GM18868 (cell line): ENCODE data around the gene VEGFB.
A peak's percentile ranks its signal among the peaks of the same experiment; 100 is the strongest.

Experiments
- ATAC-seq: cut with Tn5 transposase; IDR thresholded peaks from one replicate; pipeline ENCODE4 v1.9.1; 2021; ENCODE audit warnings: mild to moderate bottlenecking, moderate library complexity; ENCODE audit not compliant: unreplicated experiment

Gene VEGFB

GRCh38 chr11:64258946-64259532 is 24.7 kb downstream of the VEGFB start:
- ATAC-seq: no peak

DNA sequence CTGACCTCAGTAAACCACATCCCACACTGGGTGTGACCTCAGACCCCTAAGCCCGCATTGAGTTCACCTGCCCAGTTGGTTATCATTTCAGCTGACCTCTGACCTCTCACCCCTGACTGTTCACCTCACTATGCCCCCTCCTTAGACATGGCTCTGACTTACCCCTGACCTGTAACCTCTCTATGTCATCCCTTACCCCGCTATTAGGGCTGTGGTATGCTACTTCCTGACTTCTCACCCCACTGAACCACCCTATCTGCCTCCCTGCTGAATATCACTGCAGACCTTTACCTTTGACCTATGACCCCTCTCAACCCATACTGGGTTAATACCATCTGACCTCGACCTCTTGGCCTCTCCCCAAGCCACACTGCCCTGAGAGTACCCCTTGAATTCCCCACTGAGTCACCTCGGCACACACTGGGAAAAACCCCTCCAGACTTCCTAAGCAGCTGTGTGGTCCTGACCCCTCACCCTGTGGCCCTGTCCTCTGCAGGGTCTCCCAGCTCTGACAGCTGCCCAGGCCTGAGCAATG is 25.2 kb downstream of the VEGFB start:
- ATAC-seq: no peak

DNA sequence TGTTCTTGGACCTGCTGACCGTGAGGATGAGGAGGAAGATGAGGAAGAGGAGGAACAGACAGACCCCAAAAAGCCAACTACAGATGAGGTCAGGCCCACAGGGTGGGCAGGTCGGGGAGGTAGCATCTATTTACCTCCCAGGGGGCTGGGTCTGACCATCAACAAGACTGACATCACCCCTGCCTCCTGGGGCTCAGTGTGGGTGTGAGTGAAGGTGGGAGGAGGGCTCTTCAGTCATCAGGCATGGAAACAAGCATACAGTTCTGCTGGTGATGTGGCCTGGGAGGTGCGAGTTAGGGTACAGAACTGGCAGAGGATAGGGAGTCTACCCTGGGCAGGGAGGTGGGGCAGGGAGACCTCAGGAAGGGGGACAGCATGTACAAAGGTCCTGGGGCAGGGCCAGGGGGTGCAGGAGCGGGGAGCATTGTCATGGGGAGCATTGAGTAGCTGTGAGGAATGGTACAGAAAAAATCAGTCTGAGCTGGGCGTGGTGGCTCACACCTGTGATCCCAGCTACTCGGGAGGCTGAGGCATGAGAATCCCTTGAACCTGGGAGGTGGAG is 25.8 kb downstream of the VEGFB start:
- no peak for ATAC-seq

DNA sequence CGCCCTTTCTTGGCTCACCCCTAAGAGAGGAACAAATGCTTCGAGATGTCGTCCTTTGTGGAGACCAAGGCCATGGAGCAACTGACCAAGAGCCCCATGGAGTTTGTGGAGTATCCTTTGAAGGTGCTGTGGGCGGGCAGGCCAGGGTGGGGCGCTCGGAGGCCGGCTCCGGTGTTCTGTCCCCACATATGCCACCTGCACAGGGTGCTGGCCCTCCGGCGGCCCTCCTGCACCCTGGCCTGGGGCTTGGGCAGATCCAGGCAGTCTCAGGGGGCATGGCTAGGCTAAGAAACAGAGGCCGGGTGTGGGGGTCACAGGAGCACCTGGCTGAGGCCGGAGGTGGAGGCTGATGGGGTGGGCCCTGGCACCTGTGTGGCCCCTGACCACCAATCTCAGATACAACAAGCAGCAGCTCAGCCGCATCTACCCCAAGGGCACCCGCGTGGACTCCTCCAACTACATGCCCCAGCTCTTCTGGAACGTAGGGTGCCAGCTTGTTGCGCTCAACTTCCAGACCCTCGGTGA is 27.2 kb downstream of the VEGFB start:
- no peak for ATAC-seq

GRCh38 chr11:64262271-64263002 is 28.1 kb downstream of the VEGFB start:
- ATAC-seq: no peak

DNA sequence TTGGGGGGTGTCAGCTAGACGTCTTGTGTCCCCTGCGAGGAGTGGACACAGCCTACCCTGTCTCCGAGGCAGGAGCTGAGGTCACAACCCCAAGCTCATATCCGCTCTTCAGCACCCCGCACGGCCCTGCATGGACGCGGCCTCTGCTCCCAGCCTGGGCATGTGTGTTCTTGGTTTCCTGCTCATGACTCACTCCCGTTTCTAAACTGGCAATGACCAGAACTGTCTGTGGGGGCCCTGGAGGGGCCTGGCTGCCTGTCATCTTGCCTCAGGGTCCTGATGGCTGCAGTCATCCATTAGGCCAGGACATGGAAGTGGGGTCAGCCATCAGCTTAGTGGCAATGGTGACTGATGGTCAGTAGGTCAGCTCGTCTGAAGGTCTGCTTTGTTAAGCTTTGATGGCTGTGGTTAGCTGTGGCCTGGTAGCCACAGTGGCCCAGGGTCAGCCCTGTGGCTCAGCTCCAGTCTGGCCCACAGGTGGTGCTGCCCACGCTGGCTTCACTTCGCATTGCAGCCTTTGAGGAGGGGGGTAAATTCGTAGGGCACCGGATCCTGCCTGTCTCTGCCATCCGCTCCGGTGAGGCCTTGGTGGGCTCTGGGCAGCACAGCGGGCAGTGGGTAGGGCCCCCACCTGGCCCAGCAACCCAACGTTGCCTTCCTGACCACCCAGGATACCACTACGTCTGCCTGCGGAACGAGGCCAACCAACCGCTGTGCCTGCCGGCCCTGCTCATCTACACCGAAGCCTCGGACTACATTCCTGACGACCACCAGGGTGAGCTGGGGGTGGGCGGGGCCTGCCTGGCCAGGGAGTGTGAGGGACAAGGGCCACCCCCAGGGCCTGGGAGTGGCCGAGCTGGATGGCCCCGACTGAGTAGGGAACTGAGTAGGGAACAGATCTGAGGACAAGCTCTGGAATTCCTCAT is 28.9 kb downstream of the VEGFB start:
- ATAC-seq: no peak

- ATAC-seq: no peak
Measured at GRCh38 chr11:64263947-64264317, 29.5 kb downstream of the VEGFB start.

DNA sequence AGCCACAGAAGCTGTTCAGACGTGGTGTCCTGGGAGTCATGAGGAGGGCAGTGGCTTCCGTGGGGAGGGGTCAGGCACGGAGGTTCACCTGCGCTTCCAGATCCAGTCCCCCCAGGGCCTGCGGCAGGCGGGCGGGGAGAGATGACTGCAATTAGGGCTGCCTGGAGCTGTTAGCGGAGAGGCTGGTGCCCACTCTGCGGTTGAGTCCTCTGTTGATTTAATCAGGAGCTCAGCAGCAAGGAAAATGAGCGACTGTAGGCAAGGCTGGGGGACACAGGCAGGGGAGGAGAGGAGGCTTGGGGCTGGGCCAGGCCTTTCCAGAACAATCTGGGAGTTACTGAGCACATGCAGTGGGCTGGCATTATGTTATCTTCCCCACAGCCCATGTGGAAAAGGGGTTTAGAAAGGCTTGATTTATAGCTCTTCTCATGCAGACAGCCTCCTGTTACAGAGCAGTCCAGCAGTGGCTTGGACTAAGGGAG is 30.0 kb downstream of the VEGFB start:
- ATAC-seq: no peak

GRCh38 chr11:64265176-64266160 is 31.1 kb downstream of the VEGFB start:
- ATAC-seq: no peak

- ATAC-seq: no peak
Measured at GRCh38 chr11:64266339-64266738, 32.0 kb downstream of the VEGFB start.

GRCh38 chr11:64267207-64267945 is 33.0 kb downstream of the VEGFB start:
- ATAC-seq: no peak

DNA sequence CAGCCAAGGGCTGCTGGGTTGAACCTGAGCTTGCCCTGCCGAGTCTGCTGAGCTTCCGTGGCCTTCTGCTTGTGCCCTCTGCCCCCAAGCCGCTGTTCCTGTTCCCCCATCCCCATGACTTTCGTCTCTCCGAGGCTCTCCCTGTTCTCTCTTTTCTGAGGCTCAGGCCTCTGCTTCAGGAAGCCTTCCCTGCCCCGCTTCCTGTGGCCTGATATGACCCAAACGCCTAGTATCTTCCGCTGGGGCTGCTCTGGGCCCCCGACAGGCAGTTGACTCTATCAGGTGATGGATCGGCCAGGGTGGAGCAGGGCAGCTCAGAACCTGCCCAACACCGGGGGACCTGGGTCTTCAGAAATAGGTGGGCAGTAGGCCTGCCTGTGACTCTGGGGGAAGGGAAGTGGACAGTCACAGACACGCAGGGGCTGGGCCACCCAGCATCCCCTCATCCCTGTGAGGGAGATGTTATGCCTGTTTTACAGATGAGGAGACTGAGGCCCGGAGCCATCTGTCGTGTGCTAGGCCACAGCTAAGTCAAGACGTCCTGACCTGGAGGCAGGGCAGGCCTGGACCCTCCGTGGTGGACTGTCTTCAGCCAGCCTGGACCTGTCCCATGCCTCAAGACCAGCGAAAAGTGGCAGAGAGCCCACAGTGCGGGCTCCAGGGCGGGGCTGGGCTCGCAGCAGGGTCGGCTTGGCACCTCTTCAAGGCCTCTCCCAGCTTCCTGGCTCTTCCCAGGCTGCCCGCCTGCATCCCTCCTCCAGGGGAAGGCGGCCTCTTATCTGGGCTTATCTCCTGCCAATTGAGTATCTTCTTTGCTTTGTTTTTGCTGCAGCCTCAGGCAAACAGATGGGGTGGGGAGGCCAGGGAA is 33.9 kb downstream of the VEGFB start:
- ATAC-seq: no peak

DNA sequence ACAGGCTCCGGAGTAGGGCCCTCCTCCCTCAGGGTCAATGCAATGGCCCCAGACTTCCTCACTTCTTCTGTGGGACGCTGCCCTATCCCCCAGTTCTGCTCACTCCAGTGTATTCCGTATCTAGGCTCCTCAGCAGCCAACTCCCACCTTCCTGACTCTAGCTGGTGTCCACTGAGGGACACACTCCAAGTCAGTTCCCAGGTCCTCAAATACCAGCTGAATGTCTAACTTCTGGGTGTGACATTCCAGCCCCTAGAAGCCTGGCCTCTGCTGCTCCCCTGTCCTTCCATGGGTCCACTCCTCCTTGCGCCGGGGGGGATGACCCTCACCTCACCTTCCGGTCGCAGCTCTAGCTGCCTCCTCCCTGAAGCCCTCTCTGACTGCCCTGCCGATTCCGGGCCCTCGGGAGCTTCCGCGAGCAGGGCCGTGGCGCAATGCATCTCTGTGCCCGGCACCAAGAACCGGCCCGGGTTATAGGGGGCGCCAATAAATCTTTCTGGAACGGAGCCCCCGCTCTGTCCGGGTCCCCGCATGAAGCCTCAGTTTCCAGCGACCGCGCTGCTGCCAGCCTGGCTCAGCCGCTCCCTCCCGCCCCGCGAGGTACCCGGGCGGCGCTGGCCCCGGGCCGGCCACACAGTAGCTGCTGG is 34.6 kb downstream of the VEGFB start:
- peak; percentile 10 for ATAC-seq

DNA sequence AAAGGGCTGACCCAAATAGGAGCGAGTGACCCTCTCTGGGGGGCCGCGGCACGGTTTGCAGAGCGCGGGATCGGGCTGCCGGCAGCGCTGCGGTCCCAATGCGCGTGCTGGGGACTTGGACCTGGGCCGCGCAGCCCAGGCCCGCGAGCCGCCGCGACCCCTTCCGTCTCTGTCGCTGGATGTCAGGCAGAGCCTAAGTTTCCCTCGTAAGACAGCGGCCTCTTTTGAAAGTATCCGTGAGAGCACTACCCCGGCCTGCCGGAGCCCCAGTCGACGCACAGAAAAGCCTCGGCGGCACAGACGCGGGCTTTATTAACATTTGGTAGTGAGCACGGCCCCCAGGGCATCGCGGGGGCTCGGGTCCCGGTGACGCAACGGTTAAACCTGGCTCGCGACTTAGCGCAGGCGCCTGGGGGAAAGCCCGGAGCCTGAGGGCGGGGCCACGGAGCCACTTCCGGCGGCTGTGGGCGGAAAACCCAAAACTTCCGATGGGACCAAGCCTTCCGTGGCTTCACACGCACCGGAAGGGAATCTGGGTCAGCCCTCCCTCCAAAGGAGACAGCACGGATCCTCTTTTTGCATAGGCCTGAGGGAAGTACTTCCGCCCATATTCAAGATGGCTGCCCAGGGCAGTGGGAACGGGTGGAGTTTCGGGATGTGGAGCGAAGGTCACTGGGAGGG is 35.3 kb downstream of the VEGFB start:
- ATAC-seq: peak; percentile 70

DNA sequence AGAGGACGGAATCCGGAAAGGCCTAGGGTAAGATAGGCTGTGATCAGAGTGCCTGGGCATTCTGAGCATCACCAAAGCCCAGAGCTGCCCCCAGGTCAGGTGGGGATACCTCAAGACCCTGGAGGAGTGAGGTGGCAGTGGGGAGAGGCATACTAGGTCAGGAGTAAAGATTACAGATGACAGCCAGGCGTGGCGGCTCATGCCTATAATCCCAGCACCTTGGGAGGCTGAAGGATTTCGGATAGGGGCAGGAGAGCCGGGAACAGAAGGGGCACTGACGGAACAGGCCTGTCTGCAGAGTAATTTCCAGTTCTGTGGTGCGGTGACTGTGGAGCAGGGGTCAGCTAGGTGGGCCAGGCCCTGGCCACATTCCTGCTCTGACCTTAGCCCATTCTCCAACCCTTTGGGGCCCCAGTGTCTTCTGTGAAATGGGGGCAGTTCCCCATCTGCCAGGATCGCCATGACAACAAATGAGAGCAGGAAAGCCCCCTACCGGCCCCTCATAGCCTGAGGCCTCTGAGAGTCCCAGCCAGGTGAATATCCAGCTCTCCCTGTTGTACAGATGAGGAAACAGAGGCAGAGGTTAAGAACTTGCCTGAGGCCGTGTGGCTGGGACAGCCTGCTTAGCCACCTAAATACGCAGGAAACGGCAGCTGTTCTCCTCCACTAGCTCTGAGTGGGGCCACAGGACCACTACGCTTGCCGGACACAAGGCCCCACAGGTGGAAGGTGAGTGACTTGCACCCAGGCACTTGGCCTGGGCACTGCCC is 40.8 kb downstream of the VEGFB start:
- ATAC-seq: no peak

GRCh38 chr11:64275841-64276240 is 41.5 kb downstream of the VEGFB start:
- no peak for ATAC-seq
